Left cardiac atrium (tissue), 4 donors: Measurements from ENCODE around the gene ZCCHC7. TPM values are rescaled to one million over a fixed set of nuclear protein-coding genes. Genes with fewer than 3 reads are reported as not detected.

Experiments
- ATAC-seq, 2 donors: fragments of 200-7000 bp; cut with Tn5 transposase; one replicate each; pipeline ENCODE4 v1.9.1; 2020; ENCODE audit warnings: mild to moderate bottlenecking in 2 of 2, moderate library complexity in 2 of 2
- DNase-seq: peaks from one replicate; pipeline ENCODE4 v3.0.0-alpha.2; 2020
- intact Hi-C, 2 donors: fragments of 100-400 bp; cut with DNase I; formaldehyde crosslinking; loops; one replicate each; pipeline versions ENCODE4 v1.14.1 to v1.15.1; 2022 to 2023
- total RNA-seq, 2 donors: library from RNA; stranded (reverse); fragmentation: NEBNext Ultra II Directional; extraction: Animal tissue kit (Norgen Biotek cat#: 25700); gene quantifications; one replicate each; pipeline ENCODE4 v1.2.1, GENCODE V29; 2021
- donor health status: DM: no; HTN: yes; CAD: no.
- donor health status: DM: no; HTN: yes; CAD: no; lungs with severe emphysema.
- donor health status: DM: yes; HTN: yes; CAD: no.
- donor health status: Dilated cardiomyopathy.

Gene ZCCHC7
- total RNA-seq, 2 donors from 2014 or later: 10.3 to 13.6 TPM

- DNase-seq (no peak), ATAC-seq (no peak)
- intact Hi-C loops: no loop called here
Observed at GRCh38 chr9:37236822-37237221, 116.4 kb downstream of the ZCCHC7 start.

- intact Hi-C loops: no loop called here
Observed at GRCh38 chr9:37238122-37238521, 117.7 kb downstream of the ZCCHC7 start.

GRCh38 chr9:37239224-37239859 lies 119.0 kb downstream of the ZCCHC7 start:
- ATAC-seq (no peak), DNase-seq (no peak)
- intact Hi-C loops: no loop called here

More at GRCh38 chr9:37238122-37238521, 117.7 kb downstream of the ZCCHC7 start:
- ATAC-seq (no peak), DNase-seq (no peak)

- intact Hi-C loops: no loop called here
- ATAC-seq: no peak
- no peak for DNase-seq
Observed at GRCh38 chr9:37239921-37240320, 119.5 kb downstream of the ZCCHC7 start.

- DNase-seq (no peak), ATAC-seq (no peak)
- intact Hi-C loops: no loop called here
Observed at GRCh38 chr9:37241340-37241739, 121.0 kb downstream of the ZCCHC7 start.

- ATAC-seq: no peak
- no peak for DNase-seq
- intact Hi-C loops: no loop called here
Observed at GRCh38 chr9:37242089-37242488, 121.7 kb downstream of the ZCCHC7 start.

GRCh38 chr9:37243588-37244345 lies 123.4 kb downstream of the ZCCHC7 start:
- ATAC-seq: no peak
- DNase-seq: no peak

GRCh38 chr9:37246826-37247225 lies 126.5 kb downstream of the ZCCHC7 start:
- intact Hi-C loops: no loop called here
- DNase-seq: no peak
- no peak for ATAC-seq

More at GRCh38 chr9:37243588-37244345, 123.4 kb downstream of the ZCCHC7 start:
- intact Hi-C loops: no loop called here

- intact Hi-C loops: no loop called here
- ATAC-seq (no peak), DNase-seq (no peak)
Observed at GRCh38 chr9:37248651-37249163, 128.3 kb downstream of the ZCCHC7 start.

GRCh38 chr9:37251452-37251851 lies 131.1 kb downstream of the ZCCHC7 start:
- no peak for ATAC-seq
- no peak for DNase-seq
- intact Hi-C loops: no loop called here

- intact Hi-C loops: no loop called here
- ATAC-seq: no peak
Observed at GRCh38 chr9:37253377-37253937, 133.1 kb downstream of the ZCCHC7 start.

GRCh38 chr9:37255187-37255586 lies 134.8 kb downstream of the ZCCHC7 start:
- DNase-seq (no peak), ATAC-seq (no peak)
- intact Hi-C loops: no loop called here

More at GRCh38 chr9:37253377-37253937, 133.1 kb downstream of the ZCCHC7 start:
- no peak for DNase-seq

- ATAC-seq (no peak), DNase-seq (no peak)
- intact Hi-C loops: no loop called here
Observed at GRCh38 chr9:37255944-37256862, 135.8 kb downstream of the ZCCHC7 start.

GRCh38 chr9:37259951-37260350 lies 139.6 kb downstream of the ZCCHC7 start:
- intact Hi-C loops: loop anchor here in 1 of 2 donors (10.0 kb wide), 1 partner anchor 265 kb away; no protein-coding TSS in a partner anchor
- DNase-seq (no peak), ATAC-seq (no peak)

GRCh38 chr9:37262410-37262809 lies 142.0 kb downstream of the ZCCHC7 start:
- ATAC-seq (no peak), DNase-seq (no peak)
- intact Hi-C loops: loop anchor here in 1 of 2 donors (10.0 kb wide), 1 partner anchor 268 kb away; no protein-coding TSS in a partner anchor

- ATAC-seq (no peak), DNase-seq (no peak)
- intact Hi-C loops: loop anchor here in 1 of 2 donors (10.0 kb wide), 1 partner anchor 270 kb away; no protein-coding TSS in a partner anchor
Observed at GRCh38 chr9:37264539-37264938, 144.2 kb downstream of the ZCCHC7 start.

GRCh38 chr9:37266630-37267029 lies 146.3 kb downstream of the ZCCHC7 start:
- DNase-seq (no peak), ATAC-seq (no peak)
- intact Hi-C loops: loop anchor here in 1 of 2 donors (10.0 kb wide), 1 partner anchor 272 kb away; no protein-coding TSS in a partner anchor

- intact Hi-C loops: loop anchor here in 1 of 2 donors (10.0 kb wide), 1 partner anchor 274 kb away; no protein-coding TSS in a partner anchor
- no peak for DNase-seq
- no peak for ATAC-seq
Observed at GRCh38 chr9:37269221-37269620, 148.8 kb downstream of the ZCCHC7 start.

GRCh38 chr9:37271679-37272078 lies 151.3 kb downstream of the ZCCHC7 start:
- intact Hi-C loops: no loop called here
- no peak for ATAC-seq
- DNase-seq: no peak
